Right lung (tissue), 5 donors: ENCODE results near the gene IL10. TPM values are rescaled to one million over a fixed set of nuclear protein-coding genes. Genes with fewer than 3 reads are reported as not detected.

Experiments
- DNase-seq, 2 donors: peaks; one replicate each; pipeline ENCODE4 v3.0.0-alpha.2; 2013
- polyA plus RNA-seq, 5 donors: library from polyadenylated mRNA; unstranded; fragments of 120-200 nt; gene quantifications; one replicate each; pipeline versions ENCODE4 v1.2.1 to v1.2.3, GENCODE V29; 2013; ENCODE audit warnings: inconsistent platforms in 1 of 5, low replicate concordance in 1 of 5; ENCODE audit not compliant: insufficient read length in 5 of 5, insufficient read depth in 1 of 5

The IL10 gene
- polyA plus RNA-seq, 5 donors: 0.38 to 1.0 (median 0.47) TPM

- DNase-seq: no peak
Measured at GRCh38 chr1:206736878-206737728, 35.2 kb downstream of the IL10 start.

GRCh38 chr1:206735553-206736031, 36.7 kb downstream of the IL10 start:
- no peak for DNase-seq

GRCh38 chr1:206734499-206735142, 37.7 kb downstream of the IL10 start:
- DNase-seq: no peak

- no peak for DNase-seq
Measured at GRCh38 chr1:206732992-206733391, 39.3 kb downstream of the IL10 start.

GRCh38 chr1:206732508-206732907, 39.8 kb downstream of the IL10 start:
- no peak for DNase-seq

- no peak for DNase-seq
Measured at GRCh38 chr1:206729507-206729906, 42.8 kb downstream of the IL10 start.

- no peak for DNase-seq
Measured at GRCh38 chr1:206729050-206729449, 43.2 kb downstream of the IL10 start.

- no peak for DNase-seq
Measured at GRCh38 chr1:206728697-206728987, 43.7 kb downstream of the IL10 start.

GRCh38 chr1:206727981-206728696, 44.2 kb downstream of the IL10 start:
- DNase-seq: no peak

GRCh38 chr1:206725109-206725963, 47.0 kb downstream of the IL10 start:
- DNase-seq: no peak

GRCh38 chr1:206723805-206724472, 48.4 kb downstream of the IL10 start:
- DNase-seq: no peak

- no peak for DNase-seq
Measured at GRCh38 chr1:206723462-206723804, 48.9 kb downstream of the IL10 start.

- DNase-seq: no peak
Measured at GRCh38 chr1:206722751-206723461, 49.4 kb downstream of the IL10 start.

- DNase-seq: no peak
Measured at GRCh38 chr1:206721454-206721853, 50.8 kb downstream of the IL10 start.

GRCh38 chr1:206719169-206719839, 53.0 kb downstream of the IL10 start:
- no peak for DNase-seq

- no peak for DNase-seq
Measured at GRCh38 chr1:206717674-206717989, 54.7 kb downstream of the IL10 start.
